H1 (cell line): ENCODE results near the gene KLHL35. TPM values are rescaled to one million over a fixed set of nuclear protein-coding genes. Genes with fewer than 3 reads are reported as not detected.

Experiments used
- CBX8 ChIP-seq: fragments of 300-800, 300-1000 bp; sonication (generic); IDR thresholded peaks from 2 replicates; pipeline ENCODE4 v1.7.1; 2016; ENCODE audit warnings: low read depth, low read length, borderline replicate concordance
- CTBP2 ChIP-seq: IDR thresholded peaks from 2 replicates; pipeline ENCODE4 v1.7.0; 2011; ENCODE audit warnings: borderline replicate concordance, mild to moderate bottlenecking, moderate library complexity, mixed read lengths, low read length; ENCODE audit not compliant: insufficient read depth, insufficient read length
- CTCF ChIP-seq, 3 experiments: IDR thresholded peaks; 1 replicate in 2 of 3; 2 replicates in 1 of 3; pipeline versions ENCODE4 v1.5.1 to v1.6.1; 2011; ENCODE audit warnings: low read length in 3 of 3, mild to moderate bottlenecking in 3 of 3, inconsistent platforms in 2 of 3, low read depth in 1 of 3, moderate library complexity in 1 of 3; ENCODE audit not compliant: insufficient read depth in 1 of 3; ENCODE audit errors: control extremely low read depth in 1 of 3
- EGR1 ChIP-seq: IDR thresholded peaks from 2 replicates; pipeline ENCODE4 v1.6.1; 2011; ENCODE audit warnings: low read depth, low read length, borderline replicate concordance
- EZH2 ChIP-seq: fragments of 200-600 bp; sonication (generic); IDR thresholded peaks from 2 replicates; pipeline ENCODE4 v1.7.1; 2012; ENCODE audit warnings: low read depth, mild to moderate bottlenecking, moderate library complexity, low read length, inconsistent platforms; ENCODE audit not compliant: severe bottlenecking
- FOSL1 ChIP-seq: IDR thresholded peaks from 2 replicates; pipeline ENCODE4 v1.6.1; 2011; ENCODE audit warnings: mild to moderate bottlenecking, low read depth, low read length, moderate library complexity; ENCODE audit not compliant: insufficient read depth
- HDAC2 ChIP-seq, 2 experiments: fragments of 300-600 bp in 1 of 2; sonication (generic) in 1 of 2; IDR thresholded peaks; 2 replicates each; pipeline ENCODE4 v1.6.1; 2011 to 2012; ENCODE audit warnings: low read depth in 2 of 2, low read length in 2 of 2, mild to moderate bottlenecking in 2 of 2, moderate library complexity in 2 of 2, borderline replicate concordance in 1 of 2, inconsistent platforms in 1 of 2
- JUND ChIP-seq: IDR thresholded peaks from 2 replicates; pipeline ENCODE4 v1.6.1; 2011; ENCODE audit warnings: mild to moderate bottlenecking, improper control_type of control experiment, low read length
- KDM1A ChIP-seq: fragments of 200-600, 300-600 bp; sonication (generic); IDR thresholded peaks from 2 replicates; pipeline ENCODE4 v1.7.1; 2016; ENCODE audit warnings: mild to moderate bottlenecking, low read length, borderline replicate concordance
- RBBP5 ChIP-seq: IDR thresholded peaks from 2 replicates; pipeline ENCODE4 v1.7.1; 2012; ENCODE audit warnings: low read depth, mild to moderate bottlenecking, inconsistent platforms, low read length, moderate library complexity, borderline replicate concordance
- SP4 ChIP-seq: IDR thresholded peaks from 2 replicates; pipeline ENCODE4 v1.6.1; 2012; ENCODE audit warnings: low read length, inconsistent platforms
- TAF1 ChIP-seq: IDR thresholded peaks from 2 replicates; pipeline ENCODE4 v1.6.1; 2011; ENCODE audit warnings: mild to moderate bottlenecking, low read depth, low read length
- TAF7 ChIP-seq: optimal IDR thresholded peaks from 2 replicates; pipeline ENCODE3; 2011; ENCODE audit warnings: low read depth, mild to moderate bottlenecking, inconsistent platforms, low read length, moderate library complexity, borderline replicate concordance
- TCF12 ChIP-seq: IDR thresholded peaks from 2 replicates; pipeline ENCODE4 v1.6.1; 2011; ENCODE audit warnings: low read depth, mild to moderate bottlenecking, low read length
- polyA plus RNA-seq, 7 experiments: library from polyadenylated mRNA; depleted of rRNA in 3 of 7; stranded (reverse) in 5 of 7; unstranded in 2 of 7; fragments of >200 nt in 5 of 7; fragments of 200-250 nt in 2 of 7; gene quantifications; 1 replicate in 5 of 7; 2 replicates in 1 of 7; 4 replicates in 1 of 7; pipeline versions ENCODE4 v1.2.1 to v1.2.3, GENCODE V29; 2011 to 2013; ENCODE audit warnings: missing spikeins in 2 of 7, mixed read lengths in 2 of 7
- total RNA-seq: library from RNA; stranded (reverse); fragmentation: NEBNext Ultra II Directional; extraction: Animal tissue kit (Norgen Biotek cat#: 25700); gene quantifications from 2 replicates; pipeline ENCODE4 v1.2.1, GENCODE V29; 2021
- TF ChIP-seq, protein P1 (sequence below): IDR thresholded peaks from 2 replicates; pipeline ENCODE4 v1.6.1; 2012; ENCODE audit warnings: inconsistent platforms
- TF ChIP-seq, protein P2 (sequence below): IDR thresholded peaks from 2 replicates; pipeline ENCODE4 v1.6.1; 2012; ENCODE audit warnings: inconsistent platforms

The KLHL35 gene
- total and polyA plus RNA-seq, 2 of the 8 experiments (the other 6 are each of a cell fraction or from before 2014, with no cell fraction given) = 0.35 to 0.41 TPM

- TF ChIP-seq JUND = no peak
- no peak for TF ChIP-seq CTCF (IDR thresholded peaks at IDR 0.05; ENCODE audit: control extremely low read depth in 1 of 3, insufficient read depth in 1 of 3, low read depth in 1 of 3, low read length in 3 of 3)
- TF ChIP-seq TAF1 = peak; percentile 40; the same call in 1 of the 2 replicates
- no peak for TF ChIP-seq SP4
- no peak for TF ChIP-seq EZH2
- no peak for TF ChIP-seq EGR1
- no peak for TF ChIP-seq FOSL1
- TF ChIP-seq CBX8 = no peak
- peak in 1 of 2 experiments; percentile 68; a peak in 1 of 4 replicates for TF ChIP-seq HDAC2 (IDR thresholded peaks at IDR 0.05; ENCODE audit: borderline replicate concordance in 1 of 2, low read depth in 2 of 2, low read length in 2 of 2)
- TF ChIP-seq, protein P1, sequence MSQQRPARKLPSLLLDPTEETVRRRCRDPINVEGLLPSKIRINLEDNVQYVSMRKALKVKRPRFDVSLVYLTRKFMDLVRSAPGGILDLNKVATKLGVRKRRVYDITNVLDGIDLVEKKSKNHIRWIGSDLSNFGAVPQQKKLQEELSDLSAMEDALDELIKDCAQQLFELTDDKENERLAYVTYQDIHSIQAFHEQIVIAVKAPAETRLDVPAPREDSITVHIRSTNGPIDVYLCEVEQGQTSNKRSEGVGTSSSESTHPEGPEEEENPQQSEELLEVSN = no peak
- no peak; the same call in 1 of the 2 replicates for TF ChIP-seq RBBP5
- TF ChIP-seq TCF12 = no peak
- TF ChIP-seq, protein P2, sequence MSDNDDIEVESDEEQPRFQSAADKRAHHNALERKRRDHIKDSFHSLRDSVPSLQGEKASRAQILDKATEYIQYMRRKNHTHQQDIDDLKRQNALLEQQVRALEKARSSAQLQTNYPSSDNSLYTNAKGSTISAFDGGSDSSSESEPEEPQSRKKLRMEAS = no peak
- peak; percentile 76 for TF ChIP-seq KDM1A
- no peak for TF ChIP-seq CTBP2
- TF ChIP-seq TAF7 = no peak
- TF ChIP-seq, all 59 proteins: peak for 6
Measured at GRCh38 chr11:75474878-75475766, 42.1 kb upstream of the KLHL35 start (continued).
